GM12878 (cell line): ENCODE results near the gene TEN1.

Source experiments
- CTCF ChIP-seq, 3 experiments: IDR thresholded peaks in 2 of 3; conservative IDR thresholded peaks in 1 of 3; 2 replicates each; pipeline ENCODE4 v1.5.1; 2011; ENCODE audit warnings: low read depth in 3 of 3, low read length in 3 of 3, mild to moderate bottlenecking in 3 of 3, control low read depth in 2 of 3, moderate library complexity in 2 of 3, inconsistent platforms in 1 of 3, mixed read lengths in 1 of 3; ENCODE audit not compliant: control insufficient read depth in 2 of 3, insufficient read depth in 1 of 3; ENCODE audit errors: extremely low read depth in 1 of 3
- EZH2 ChIP-seq: IDR thresholded peaks from 2 replicates; pipeline ENCODE4 v1.6.1; 2012; ENCODE audit warnings: low read depth, mild to moderate bottlenecking, control low read depth, inconsistent platforms, low read length, borderline replicate concordance; ENCODE audit not compliant: control insufficient read depth
- FOXM1 ChIP-seq: IDR thresholded peaks from 2 replicates; pipeline ENCODE4 v1.6.1; 2012; ENCODE audit warnings: low read depth, mild to moderate bottlenecking, inconsistent platforms, low read length, moderate library complexity
- JUND ChIP-seq: IDR thresholded peaks from 2 replicates; pipeline ENCODE4 v1.6.1; 2012; ENCODE audit warnings: low read depth, mild to moderate bottlenecking, low read length, improper control_type of control experiment, moderate library complexity
- PAX8 ChIP-seq: fragments of 450-650 bp; IDR thresholded peaks from 2 replicates; pipeline ENCODE4 v1.6.1; 2017; ENCODE audit warnings: mild to moderate bottlenecking, moderate library complexity
- RCOR1 ChIP-seq: conservative IDR thresholded peaks from 2 replicates; pipeline ENCODE4 v1.6.1; 2012; ENCODE audit warnings: low read depth, low read length, improper control_type of control experiment
- SMARCA5 ChIP-seq: fragments of 450-650 bp; IDR thresholded peaks from 2 replicates; pipeline ENCODE4 v1.6.1; 2017; ENCODE audit warnings: mild to moderate bottlenecking
- SMC3 ChIP-seq: IDR thresholded peaks from 2 replicates; pipeline ENCODE4 v1.6.1; 2011; ENCODE audit warnings: low read length, improper control_type of control experiment, borderline replicate concordance

GRCh38 chr17:76017481-76018339, 38.7 kb downstream of the TEN1 start:
- no peak for TF ChIP-seq CTCF (IDR thresholded peaks at IDR 0.05 in 2 of 3, conservative IDR thresholded peaks at IDR 0.05 in 1 of 3; ENCODE audit: control insufficient read depth in 2 of 3, extremely low read depth in 1 of 3, insufficient read depth in 1 of 3, low read depth in 3 of 3, low read length in 3 of 3)
- no peak for TF ChIP-seq FOXM1
- no peak for TF ChIP-seq JUND
- no peak for TF ChIP-seq EZH2
- no peak for TF ChIP-seq SMARCA5
- TF ChIP-seq RCOR1, result no peak
- no peak for TF ChIP-seq PAX8
- TF ChIP-seq SMC3, result no peak
